HG03521 (cell line): ENCODE measurements around the gene CDH8.

Experiments
- ATAC-seq: cut with Tn5 transposase; IDR thresholded peaks from one replicate; pipeline ENCODE4 v1.9.1; 2021; ENCODE audit warnings: mild to moderate bottlenecking, moderate library complexity; ENCODE audit not compliant: unreplicated experiment

The CDH8 gene

GRCh38 chr16:62036101-62036801 is at the start of gene CDH8:
Gene CDH8, minus strand, starts transcription at chr16:62036438. Its CDS starts 15,035 bp downstream, at chr16:62021403.
- no peak for ATAC-seq

GRCh38 chr16:62079236-62079635 is 43.0 kb upstream of the CDH8 start:
- no peak for ATAC-seq

GRCh38 chr16:62077998-62078397 is 41.8 kb upstream of the CDH8 start:
- ATAC-seq = no peak

- no peak for ATAC-seq
Measured at GRCh38 chr16:62076886-62077285, 40.6 kb upstream of the CDH8 start.

GRCh38 chr16:62068747-62069146 is 32.5 kb upstream of the CDH8 start:
- no peak for ATAC-seq

- ATAC-seq = no peak
Measured at GRCh38 chr16:62067981-62068380, 31.7 kb upstream of the CDH8 start.

GRCh38 chr16:62067182-62067581 is 30.9 kb upstream of the CDH8 start:
- ATAC-seq = no peak

GRCh38 chr16:62066747-62067146 is 30.5 kb upstream of the CDH8 start:
- ATAC-seq = no peak

GRCh38 chr16:62064173-62064572 is 27.9 kb upstream of the CDH8 start:
- no peak for ATAC-seq

- ATAC-seq = no peak
Measured at GRCh38 chr16:62060089-62060488, 23.9 kb upstream of the CDH8 start.

GRCh38 chr16:62059527-62059926 is 23.3 kb upstream of the CDH8 start:
- no peak for ATAC-seq

GRCh38 chr16:62058412-62058811 is 22.2 kb upstream of the CDH8 start:
- ATAC-seq = no peak

- ATAC-seq = no peak
Measured at GRCh38 chr16:62051942-62052341, 15.7 kb upstream of the CDH8 start.

GRCh38 chr16:62050793-62051192 is 14.6 kb upstream of the CDH8 start:
- no peak for ATAC-seq

- ATAC-seq = no peak
Measured at GRCh38 chr16:62046801-62047200, 10.6 kb upstream of the CDH8 start.

- ATAC-seq = no peak
Measured at GRCh38 chr16:62041401-62041800, 5.2 kb upstream of the CDH8 start.

- no peak for ATAC-seq
Measured at GRCh38 chr16:62038646-62039045, 2.4 kb upstream of the CDH8 start.

- ATAC-seq = no peak
Measured at GRCh38 chr16:62038225-62038624, 2.0 kb upstream of the CDH8 start.

GRCh38 chr16:62036802-62037135 is 531 bp upstream of the CDH8 start:
- ATAC-seq = no peak

- no peak for ATAC-seq
Measured at GRCh38 chr16:62035115-62036092, 834 bp downstream of the CDH8 start.

GRCh38 chr16:62034231-62035114 is 1.8 kb downstream of the CDH8 start:
- ATAC-seq = no peak
